ENCODE measurements around the gene COA3. TPM values are rescaled to one million over a fixed set of nuclear protein-coding genes. Genes with fewer than 3 reads are reported as not detected.

Gene COA3
- total and polyA plus RNA-seq, 2 donors = 57.5 to 89.9 TPM

GRCh38 chr17:42783062-42783790 is 15.3 kb downstream of the COA3 start:
- no peak for DNase-seq (ENCODE audit: extremely low spot score)
- WGBS = 25% methylated on average over 9 of the region's 9 CpGs
- Histone ChIP-seq H3K36me3 (ENCODE audit: insufficient read depth) (no peaks in the 10 kb centered on the region), H3K4me3 (ENCODE audit: low read depth, low read length) (no peak overlapping the region), H3K27ac (ENCODE audit: low read depth) (no peak overlapping the region), H3K4me1 (ENCODE audit: insufficient read depth) (peaks cover 2% of the 10 kb centered on the region)

DNA sequence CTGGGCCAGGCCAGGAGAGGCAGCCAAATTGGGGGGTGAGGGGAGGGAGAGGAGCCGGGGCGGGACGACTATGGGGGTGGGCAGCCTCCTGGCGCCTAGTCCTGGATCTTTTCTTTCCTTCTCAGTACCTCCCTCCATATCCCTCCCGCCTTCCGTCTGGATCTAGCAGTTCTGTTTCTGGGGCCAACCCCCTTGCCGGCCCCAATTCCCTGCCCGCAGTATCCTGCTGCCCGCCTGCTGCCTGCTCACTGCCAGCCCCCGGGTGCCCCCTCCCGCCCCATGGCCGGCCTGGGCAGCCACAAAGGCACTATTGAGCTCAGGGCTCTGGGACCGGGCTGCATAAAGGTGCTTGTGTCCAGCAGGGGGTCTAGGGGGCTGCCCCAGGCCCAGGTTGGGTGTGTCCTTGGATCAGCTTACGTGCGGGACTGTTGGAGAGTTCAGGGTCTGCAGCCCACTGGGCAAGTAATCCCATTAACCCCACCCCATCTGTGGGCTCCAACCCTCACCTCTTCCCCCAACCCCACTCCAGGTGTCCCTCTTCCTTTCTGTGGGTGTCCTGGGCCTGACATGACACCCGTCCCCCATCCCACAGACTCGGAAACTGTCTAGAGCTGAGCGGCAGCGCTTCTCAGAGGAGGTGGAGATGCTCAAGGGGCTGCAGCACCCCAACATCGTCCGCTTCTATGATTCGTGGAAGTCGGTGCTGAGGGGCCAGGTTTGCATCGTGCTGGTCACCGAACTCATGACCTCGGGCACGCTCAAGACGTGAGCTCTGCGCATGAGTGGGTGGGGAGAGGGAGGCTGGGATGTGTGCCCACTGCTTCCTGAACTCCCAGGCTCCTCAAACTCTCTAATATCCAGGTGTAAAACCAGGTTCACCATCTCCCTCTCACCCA is 16.1 kb downstream of the COA3 start:
- H3K27ac ChIP-seq (ENCODE audit: low read depth) = no peak overlapping the region
- H3K4me3 ChIP-seq (ENCODE audit: low read depth, low read length) = peak overlapping the region; percentile 10
- no peaks in the 10 kb centered on the region for H3K36me3 ChIP-seq (ENCODE audit: insufficient read depth)
- no peak for DNase-seq (ENCODE audit: extremely low spot score)
- H3K4me1 ChIP-seq (ENCODE audit: insufficient read depth) = peaks cover 2% of the 10 kb centered on the region
- WGBS = 26% methylated on average over 29 of the region's 29 CpGs

DNA sequence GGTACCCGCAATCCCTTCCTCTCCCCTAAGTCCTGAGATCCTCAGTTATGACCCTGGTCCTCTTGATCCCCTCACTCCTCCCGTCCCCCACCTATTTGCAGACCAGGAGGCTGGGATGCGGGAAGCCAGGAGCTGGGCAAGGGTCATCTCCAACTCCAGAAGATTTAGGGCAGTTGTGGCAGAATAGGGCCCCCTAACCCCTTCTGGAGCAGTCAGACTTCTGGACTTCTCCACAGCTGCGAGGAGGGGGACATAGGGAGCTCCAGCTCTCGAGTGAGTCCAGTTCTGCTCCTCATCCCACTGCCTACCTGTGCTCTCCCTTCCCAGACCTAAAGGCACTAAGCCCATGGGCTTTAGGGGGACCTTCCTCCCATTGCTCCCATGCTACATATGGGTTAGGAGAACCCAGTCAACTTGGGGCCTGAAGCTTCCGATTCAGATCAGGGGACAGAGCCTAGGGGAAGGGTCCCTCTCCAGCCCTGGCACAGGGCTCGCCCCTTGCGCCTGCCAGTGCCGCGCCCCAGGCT is 16.8 kb downstream of the COA3 start:
- no peak for DNase-seq (ENCODE audit: extremely low spot score)
- H3K4me1 ChIP-seq (ENCODE audit: insufficient read depth) = peaks cover 2% of the 10 kb centered on the region
- 32% methylated on average over 10 of the region's 10 CpGs for WGBS
- no peaks in the 10 kb centered on the region for H3K36me3 ChIP-seq (ENCODE audit: insufficient read depth)
- H3K4me3 ChIP-seq (ENCODE audit: low read depth, low read length) = no peak overlapping the region
- H3K27ac ChIP-seq (ENCODE audit: low read depth) = no peak overlapping the region

- H3K36me3 ChIP-seq (ENCODE audit: insufficient read depth) = no peaks in the 10 kb centered on the region
- no peak for DNase-seq (ENCODE audit: extremely low spot score)
- peaks cover 2% of the 10 kb centered on the region for H3K4me1 ChIP-seq (ENCODE audit: insufficient read depth)
- peak overlapping the region; percentile 34 for H3K4me3 ChIP-seq (ENCODE audit: low read depth, low read length)
- H3K27ac ChIP-seq (ENCODE audit: low read depth) = no peak overlapping the region
- 5% methylated on average over 39 of the region's 39 CpGs for WGBS
Observed at GRCh38 chr17:42780851-42781638, 17.5 kb downstream of the COA3 start.

- DNase-seq (ENCODE audit: extremely low spot score) = no peak
- Histone ChIP-seq H3K36me3 (ENCODE audit: insufficient read depth) (no peaks in the 10 kb centered on the region), H3K27ac (ENCODE audit: low read depth) (no peak within 1 kb of the TSS), H3K4me1 (ENCODE audit: insufficient read depth) (peaks cover 2% of the 10 kb centered on the region), H3K4me3 (ENCODE audit: low read depth, low read length) (peak within 1 kb of the TSS; percentile 34)
- 4% methylated on average over 65 of the region's 65 CpGs for WGBS
Observed at GRCh38 chr17:42779936-42780850, 18.3 kb downstream of the COA3 start, which contains the start of gene WNK4. Gene WNK4 (plus strand): TSS chr17:42780610. CDS start chr17:42780699, 89 bp downstream.

DNA sequence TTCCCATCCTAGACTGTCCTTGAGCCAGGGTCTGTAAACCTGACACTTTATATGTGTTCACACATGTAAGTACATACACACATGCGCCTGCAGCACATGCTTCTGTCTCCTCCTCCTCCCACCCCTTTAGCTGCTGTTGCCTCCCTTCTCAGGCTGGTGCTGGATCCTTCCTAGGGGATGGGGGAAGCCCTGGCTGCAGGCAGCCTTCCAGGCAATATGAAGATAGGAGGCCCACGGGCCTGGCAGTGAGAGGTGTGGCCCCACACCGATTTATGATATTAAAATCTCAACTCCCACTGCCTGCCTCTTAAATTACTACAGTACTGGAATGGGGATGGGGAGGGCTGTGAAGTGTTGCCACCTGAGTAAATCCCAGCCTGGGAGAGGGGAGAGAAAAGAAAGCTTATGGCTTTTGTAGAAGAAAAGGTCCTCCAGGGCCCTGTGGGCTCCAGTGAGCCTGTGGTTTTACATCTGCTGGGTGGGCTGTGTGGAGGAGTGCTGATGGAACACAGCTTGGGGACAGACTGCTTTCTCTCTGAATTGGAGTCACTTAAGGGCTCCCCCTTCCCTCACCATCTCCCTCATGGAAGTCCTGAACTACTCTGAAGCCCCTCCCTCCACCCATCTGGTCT is 19.1 kb downstream of the COA3 start:
- DNase-seq (ENCODE audit: extremely low spot score) = no peak
- H3K4me1 ChIP-seq (ENCODE audit: insufficient read depth) = peaks cover 2% of the 10 kb centered on the region
- WGBS = 68% methylated on average over 3 of the region's 3 CpGs
- no peaks in the 10 kb centered on the region for H3K36me3 ChIP-seq (ENCODE audit: insufficient read depth)
- no peak overlapping the region for H3K27ac ChIP-seq (ENCODE audit: low read depth)
- H3K4me3 ChIP-seq (ENCODE audit: low read depth, low read length) = no peak overlapping the region

DNA sequence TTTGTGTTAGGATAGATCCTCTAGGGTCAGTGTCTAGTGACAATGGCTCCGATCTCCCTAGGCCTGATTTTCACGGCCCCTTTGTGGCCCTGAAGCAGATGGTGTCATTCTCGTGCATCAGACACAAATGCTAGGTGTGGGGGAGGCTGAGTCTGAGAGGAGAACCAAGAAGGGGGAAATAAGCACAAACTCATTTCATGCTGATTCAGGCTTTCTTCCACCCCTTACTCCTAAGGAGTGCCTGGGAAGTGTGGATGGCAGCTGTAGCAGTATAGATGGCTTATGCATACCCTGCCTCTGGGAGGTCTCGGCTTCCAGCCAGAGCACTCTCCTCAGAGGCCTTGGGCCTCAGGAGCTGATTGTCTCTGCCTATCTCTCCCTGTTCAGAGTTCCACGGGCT is 19.9 kb downstream of the COA3 start:
- H3K36me3 ChIP-seq (ENCODE audit: insufficient read depth) = no peaks in the 10 kb centered on the region
- no peak overlapping the region for H3K4me3 ChIP-seq (ENCODE audit: low read depth, low read length)
- H3K27ac ChIP-seq (ENCODE audit: low read depth) = no peak overlapping the region
- DNase-seq (ENCODE audit: extremely low spot score) = no peak
- peaks cover 2% of the 10 kb centered on the region for H3K4me1 ChIP-seq (ENCODE audit: insufficient read depth)
- WGBS = 93% methylated on average over 5 of the region's 5 CpGs

DNA sequence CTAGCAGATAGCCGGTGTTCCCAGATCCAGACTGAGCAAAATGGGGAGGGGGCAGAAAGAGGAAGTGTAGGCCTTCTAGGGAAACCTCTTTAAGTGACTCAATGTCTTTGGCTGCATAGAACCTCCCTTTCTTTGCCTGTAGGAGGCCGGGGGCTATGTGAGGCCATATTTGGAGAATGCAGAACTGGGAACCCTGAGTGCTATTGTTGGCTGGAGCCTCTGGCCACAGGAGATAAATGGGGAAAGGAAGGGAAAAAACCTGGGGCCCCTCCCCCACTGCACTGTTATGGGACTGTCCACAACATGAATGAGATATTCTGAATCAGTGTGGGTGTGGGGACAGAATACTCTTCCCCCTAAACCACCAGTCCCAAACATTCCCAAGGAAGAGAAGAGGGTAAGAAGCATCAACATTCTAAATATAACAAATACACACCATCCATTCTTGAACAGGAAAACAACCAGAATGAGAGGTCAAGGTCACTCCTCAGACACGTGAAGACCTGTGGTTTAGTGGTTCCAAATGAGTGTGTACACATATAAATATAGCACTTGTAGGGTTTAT is 22.9 kb downstream of the COA3 start:
- DNase-seq (ENCODE audit: extremely low spot score) = no peak
- 76% methylated on average over 3 of the region's 3 CpGs for WGBS
- Histone ChIP-seq H3K36me3 (ENCODE audit: insufficient read depth) (no peaks in the 10 kb centered on the region), H3K4me1 (ENCODE audit: insufficient read depth) (no peaks in the 10 kb centered on the region), H3K4me3 (ENCODE audit: low read depth, low read length) (no peak overlapping the region), H3K27ac (ENCODE audit: low read depth) (no peak overlapping the region)

GRCh38 chr17:42774066-42774745 is 24.3 kb downstream of the COA3 start:
- DNase-seq (ENCODE audit: extremely low spot score) = no peak
- no peaks in the 10 kb centered on the region for H3K36me3 ChIP-seq (ENCODE audit: insufficient read depth)
- 76% methylated on average over 3 of the region's 3 CpGs for WGBS
- no peak overlapping the region for H3K27ac ChIP-seq (ENCODE audit: low read depth)
- peak overlapping the region; percentile 74 for H3K4me3 ChIP-seq (ENCODE audit: low read depth, low read length)
- H3K4me1 ChIP-seq (ENCODE audit: insufficient read depth) = no peaks in the 10 kb centered on the region

- Histone ChIP-seq H3K4me1 (ENCODE audit: insufficient read depth) (no peaks in the 10 kb centered on the region), H3K4me3 (ENCODE audit: low read depth, low read length) (peak within 1 kb of the TSS; percentile 74), H3K36me3 (ENCODE audit: insufficient read depth) (no peaks in the 10 kb centered on the region), H3K27ac (ENCODE audit: low read depth) (peak within 1 kb of the TSS; percentile 79)
- DNase-seq (ENCODE audit: extremely low spot score) = no peak
- under 1% methylated on average over 39 of the region's 39 CpGs for WGBS
Observed at GRCh38 chr17:42773290-42774035, 25.0 kb downstream of the COA3 start, which contains the start of gene VPS25. Gene VPS25 (plus strand): TSS chr17:42773449. CDS start chr17:42773476, 27 bp downstream.

DNA sequence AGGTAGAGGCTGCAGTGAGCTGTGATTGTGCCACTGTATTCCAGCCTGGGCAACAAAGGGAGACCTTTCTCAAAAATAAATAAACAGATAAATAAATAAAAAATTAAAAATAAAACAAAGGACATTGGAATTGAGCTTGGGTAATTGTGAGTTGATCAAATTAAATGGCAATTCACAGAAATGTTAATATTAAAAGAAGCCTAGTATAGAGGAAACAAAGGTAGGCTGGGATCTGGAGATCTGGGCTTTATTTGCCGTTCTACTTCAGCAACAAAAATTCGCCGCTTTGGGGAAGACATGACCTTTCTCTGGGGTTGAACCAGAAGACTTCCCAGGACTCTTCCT is 25.6 kb downstream of the COA3 start:
- no peak overlapping the region for H3K27ac ChIP-seq (ENCODE audit: low read depth)

More for the DNA sequence above, 25.6 kb downstream of the COA3 start:
- DNase-seq (ENCODE audit: extremely low spot score) = no peak
- 4% methylated on average over 3 of the region's 3 CpGs for WGBS
- no peaks in the 10 kb centered on the region for H3K36me3 ChIP-seq (ENCODE audit: insufficient read depth)
- H3K4me3 ChIP-seq (ENCODE audit: low read depth, low read length) = peak overlapping the region; percentile 74
- no peaks in the 10 kb centered on the region for H3K4me1 ChIP-seq (ENCODE audit: insufficient read depth)
